Uterus (tissue), 2 donors: Measurements from ENCODE around the gene HIC1.

Source experiments
- POLR2A ChIP-seq, 2 donors: fragments of 450-650 bp; IDR thresholded peaks; one replicate each; pipeline ENCODE4 v1.6.1; 2016; ENCODE audit warnings: antibody characterized with exemption in 2 of 2, mild to moderate bottlenecking in 1 of 2, moderate library complexity in 1 of 2
- TF ChIP-seq, protein P1 (sequence below), 4 experiments: fragments of 200-600 bp in 2 of 4; fragments of 450-650 bp in 2 of 4; sonication (generic) in 2 of 4; IDR thresholded peaks; one replicate each; pipeline ENCODE4 v1.5.1; 2016 to 2019; ENCODE audit warnings: antibody characterized with exemption in 4 of 4, mild to moderate bottlenecking in 2 of 4, moderate library complexity in 1 of 4

GRCh38 chr17:2107506-2107905 is 52.6 kb downstream of the HIC1 start:
- TF ChIP-seq, protein P1, sequence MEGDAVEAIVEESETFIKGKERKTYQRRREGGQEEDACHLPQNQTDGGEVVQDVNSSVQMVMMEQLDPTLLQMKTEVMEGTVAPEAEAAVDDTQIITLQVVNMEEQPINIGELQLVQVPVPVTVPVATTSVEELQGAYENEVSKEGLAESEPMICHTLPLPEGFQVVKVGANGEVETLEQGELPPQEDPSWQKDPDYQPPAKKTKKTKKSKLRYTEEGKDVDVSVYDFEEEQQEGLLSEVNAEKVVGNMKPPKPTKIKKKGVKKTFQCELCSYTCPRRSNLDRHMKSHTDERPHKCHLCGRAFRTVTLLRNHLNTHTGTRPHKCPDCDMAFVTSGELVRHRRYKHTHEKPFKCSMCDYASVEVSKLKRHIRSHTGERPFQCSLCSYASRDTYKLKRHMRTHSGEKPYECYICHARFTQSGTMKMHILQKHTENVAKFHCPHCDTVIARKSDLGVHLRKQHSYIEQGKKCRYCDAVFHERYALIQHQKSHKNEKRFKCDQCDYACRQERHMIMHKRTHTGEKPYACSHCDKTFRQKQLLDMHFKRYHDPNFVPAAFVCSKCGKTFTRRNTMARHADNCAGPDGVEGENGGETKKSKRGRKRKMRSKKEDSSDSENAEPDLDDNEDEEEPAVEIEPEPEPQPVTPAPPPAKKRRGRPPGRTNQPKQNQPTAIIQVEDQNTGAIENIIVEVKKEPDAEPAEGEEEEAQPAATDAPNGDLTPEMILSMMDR (IDR thresholded peaks at IDR 0.05) = no peak
- no peak for TF ChIP-seq POLR2A (IDR thresholded peaks at IDR 0.05)
